GM12801 (cell line): ENCODE measurements around the gene FNDC7.

ENCODE experiments used
- CTCF ChIP-seq: IDR thresholded peaks from one replicate; pipeline ENCODE4 v1.5.1; 2011; ENCODE audit warnings: control low read depth; ENCODE audit not compliant: insufficient read length; ENCODE audit errors: extremely low read depth

The FNDC7 gene

DNA sequence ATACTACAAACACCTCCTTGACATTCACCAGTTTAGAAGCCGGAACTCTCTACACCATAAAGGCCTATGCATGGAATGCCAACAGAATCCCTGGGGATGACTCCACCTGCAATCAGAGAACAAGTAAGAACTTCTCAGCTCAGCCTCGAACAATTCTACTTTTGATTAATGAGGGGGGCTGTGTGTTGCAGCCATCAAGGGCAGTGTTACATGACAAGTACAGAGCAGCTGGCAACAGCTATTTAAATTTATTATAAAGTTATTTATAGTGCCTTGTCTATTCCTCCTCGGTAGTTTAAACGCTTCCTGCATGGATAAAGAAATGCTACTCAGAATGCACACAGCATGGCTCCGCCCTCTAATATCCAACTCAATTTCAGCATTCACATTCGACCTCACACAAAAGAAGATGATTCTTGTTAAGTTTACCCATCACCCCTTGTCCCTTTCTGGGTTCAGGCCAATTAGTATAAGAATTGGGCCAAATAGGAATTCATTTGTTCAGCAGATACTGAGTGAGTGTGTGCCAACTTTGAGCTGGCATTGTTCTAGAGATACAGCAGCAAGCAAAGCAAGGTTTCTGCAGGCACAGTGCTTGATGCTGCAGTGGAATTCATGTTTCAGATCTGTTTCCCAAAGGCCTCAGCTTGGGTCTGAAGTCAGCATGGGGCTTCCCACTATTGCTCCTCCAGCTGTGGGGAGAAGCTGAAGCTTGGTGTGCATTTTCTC lies 6.4 kb downstream of the FNDC7 start:
- no peak for TF ChIP-seq CTCF

GRCh38 chr1:108719656-108720435 lies 7.1 kb downstream of the FNDC7 start:
- TF ChIP-seq CTCF = no peak

DNA sequence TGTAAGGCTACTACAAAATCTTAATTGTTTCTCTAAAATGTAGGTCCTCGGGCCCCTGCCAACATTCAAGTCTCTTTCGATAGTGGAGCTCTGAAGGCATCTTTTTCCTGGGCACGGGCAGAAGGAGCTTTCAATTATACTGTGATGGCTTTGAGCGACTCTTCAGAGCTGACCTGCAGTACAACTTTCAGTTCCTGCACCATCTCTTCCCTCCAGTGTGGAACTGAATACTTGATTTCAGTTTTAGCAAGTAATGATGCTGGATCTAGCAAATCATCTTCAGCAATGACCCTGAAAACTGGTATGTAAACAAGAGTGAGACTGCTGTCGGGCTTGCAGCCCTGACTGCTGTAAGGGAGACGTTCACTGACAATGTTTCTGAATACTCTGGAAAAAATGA lies 9.6 kb downstream of the FNDC7 start:
- TF ChIP-seq CTCF = no peak

DNA sequence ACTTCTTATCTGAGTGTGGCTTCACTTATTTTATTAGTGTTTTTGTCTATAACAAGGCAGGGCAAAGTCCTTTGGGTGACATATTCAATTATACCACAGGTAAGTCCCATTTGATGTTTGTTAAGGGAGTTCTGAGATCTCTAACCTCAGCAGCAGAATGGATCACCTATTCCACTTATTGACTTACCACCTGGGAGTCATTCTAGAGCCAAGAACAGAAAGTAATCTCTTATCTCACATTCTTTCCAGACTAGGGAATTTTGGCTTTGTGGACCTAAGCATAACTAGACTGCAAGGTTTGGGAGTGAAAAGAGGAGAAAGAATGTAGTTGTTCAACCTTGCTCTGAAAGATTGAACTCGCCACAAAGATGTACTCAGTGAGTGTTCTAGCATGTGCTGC lies 13.2 kb downstream of the FNDC7 start:
- no peak for TF ChIP-seq CTCF

DNA sequence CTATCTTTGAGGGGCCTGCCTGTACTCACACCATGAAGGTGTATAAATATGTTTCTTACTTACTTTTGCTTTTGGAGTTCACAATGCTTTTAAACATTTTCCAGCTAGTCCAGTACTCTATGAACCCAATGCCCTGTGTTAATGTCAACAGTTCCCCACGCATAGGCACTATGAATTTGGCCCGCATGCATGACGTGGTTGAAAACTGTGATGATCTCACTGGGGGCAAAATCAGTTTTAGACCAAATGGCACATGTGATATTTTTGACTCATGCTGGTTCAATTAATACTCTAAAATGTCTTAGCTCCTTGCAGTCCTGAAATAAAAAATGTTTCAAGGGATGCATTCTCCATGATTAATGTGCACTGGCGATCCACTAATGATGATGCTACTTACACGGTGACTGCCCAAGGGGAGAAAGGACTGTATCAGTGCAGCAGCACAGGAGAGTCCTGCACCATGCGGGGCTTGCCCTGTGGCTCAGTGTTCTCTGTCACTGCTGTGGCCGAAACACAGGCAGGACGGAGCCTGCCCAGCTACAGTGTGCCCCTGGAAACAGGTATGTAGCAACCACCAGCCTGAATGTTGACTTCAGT lies 15.7 kb downstream of the FNDC7 start:
- TF ChIP-seq CTCF = no peak

DNA sequence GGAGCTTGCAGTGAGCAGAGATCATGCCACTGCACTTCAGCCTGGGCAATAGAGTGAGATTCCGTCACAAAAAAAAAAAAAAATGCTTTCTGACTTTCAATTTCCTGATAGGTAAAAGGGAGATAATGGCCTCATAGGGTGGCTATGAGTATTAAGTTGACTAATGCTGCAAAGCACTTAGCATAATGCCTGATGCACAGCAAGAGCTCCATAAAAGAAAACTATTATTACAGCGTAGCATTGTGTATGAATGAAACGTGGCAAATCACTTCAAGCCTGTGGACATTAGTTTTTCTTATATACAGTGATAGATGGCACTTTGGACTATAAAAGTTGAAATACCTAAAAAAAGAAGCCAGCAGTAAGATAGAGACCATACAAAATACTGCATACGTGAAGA lies 16.8 kb downstream of the FNDC7 start:
- TF ChIP-seq CTCF = no peak

DNA sequence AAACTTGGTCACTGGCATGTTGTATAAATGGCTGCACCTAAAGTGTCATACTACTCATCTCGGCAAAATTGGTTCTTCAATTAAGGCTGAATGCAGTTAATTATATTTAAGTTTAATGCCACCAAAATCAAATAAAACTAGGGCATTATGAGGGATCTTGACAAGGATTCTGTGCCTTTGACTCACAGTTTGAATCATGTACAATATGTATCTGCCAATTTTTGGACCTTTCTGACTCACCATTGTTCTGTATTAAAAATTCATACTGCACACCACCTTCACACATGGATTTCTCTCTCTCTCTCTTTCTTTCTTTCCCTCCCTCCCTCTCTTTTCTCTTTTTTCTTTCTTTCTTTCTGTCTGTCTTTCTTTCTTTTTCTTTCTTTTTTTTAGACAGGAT lies 19.7 kb downstream of the FNDC7 start:
- TF ChIP-seq CTCF = no peak
